T-helper 2 cell treated with Interferon-gamma antibody and Interleukin-4, amounts not matched to agents 100 ng/mL and 5 ng/mL, for 36 hours (primary cell): ENCODE data around the gene SEC14L2. TPM values are rescaled to one million over a fixed set of nuclear protein-coding genes. Genes with fewer than 3 reads are reported as not detected.

ENCODE experiments used
- intact Hi-C: fragments of 100-400 bp; cut with micrococcal nuclease; formaldehyde crosslinking; loops from one replicate; pipeline ENCODE4 v1.15.1; 2023
- total RNA-seq: library from RNA; stranded (reverse); gene quantifications from 2 replicates; pipeline ENCODE4 v1.2.3, GENCODE V29; 2022

Gene SEC14L2
- total RNA-seq, 1 donor from 2014 or later: 9.5 TPM

- intact Hi-C loops: loop anchor here (1.0 to 10.0 kb wide), 5 partner anchors 27 to 660 kb away; partner anchors contain the start of genes CASTOR1, CCDC157, SEC14L2 and SF3A1
Observed at GRCh38 chr22:30424534-30425326, 27.9 kb downstream of the SEC14L2 start.

GRCh38 chr22:30425327-30425615, 28.5 kb downstream of the SEC14L2 start:
- intact Hi-C loops: loop anchor here (2.0 to 10.0 kb wide), 3 partner anchors 68 to 660 kb away; partner anchors contain the start of genes CCDC157, SF3A1, TBC1D10A and UQCR10

GRCh38 chr22:30425616-30426387, 29.0 kb downstream of the SEC14L2 start, which contains the start of gene MTFP1:
MTFP1 (plus strand) TSS chr22:30425768; CDS start chr22:30425880, 112 bp downstream.
- intact Hi-C loops: loop anchor here (1.0 to 10.0 kb wide), 6 partner anchors 9 to 661 kb away; partner anchors contain the start of genes CCDC157, SF3A1, TBC1D10A and UQCR10

DNA sequence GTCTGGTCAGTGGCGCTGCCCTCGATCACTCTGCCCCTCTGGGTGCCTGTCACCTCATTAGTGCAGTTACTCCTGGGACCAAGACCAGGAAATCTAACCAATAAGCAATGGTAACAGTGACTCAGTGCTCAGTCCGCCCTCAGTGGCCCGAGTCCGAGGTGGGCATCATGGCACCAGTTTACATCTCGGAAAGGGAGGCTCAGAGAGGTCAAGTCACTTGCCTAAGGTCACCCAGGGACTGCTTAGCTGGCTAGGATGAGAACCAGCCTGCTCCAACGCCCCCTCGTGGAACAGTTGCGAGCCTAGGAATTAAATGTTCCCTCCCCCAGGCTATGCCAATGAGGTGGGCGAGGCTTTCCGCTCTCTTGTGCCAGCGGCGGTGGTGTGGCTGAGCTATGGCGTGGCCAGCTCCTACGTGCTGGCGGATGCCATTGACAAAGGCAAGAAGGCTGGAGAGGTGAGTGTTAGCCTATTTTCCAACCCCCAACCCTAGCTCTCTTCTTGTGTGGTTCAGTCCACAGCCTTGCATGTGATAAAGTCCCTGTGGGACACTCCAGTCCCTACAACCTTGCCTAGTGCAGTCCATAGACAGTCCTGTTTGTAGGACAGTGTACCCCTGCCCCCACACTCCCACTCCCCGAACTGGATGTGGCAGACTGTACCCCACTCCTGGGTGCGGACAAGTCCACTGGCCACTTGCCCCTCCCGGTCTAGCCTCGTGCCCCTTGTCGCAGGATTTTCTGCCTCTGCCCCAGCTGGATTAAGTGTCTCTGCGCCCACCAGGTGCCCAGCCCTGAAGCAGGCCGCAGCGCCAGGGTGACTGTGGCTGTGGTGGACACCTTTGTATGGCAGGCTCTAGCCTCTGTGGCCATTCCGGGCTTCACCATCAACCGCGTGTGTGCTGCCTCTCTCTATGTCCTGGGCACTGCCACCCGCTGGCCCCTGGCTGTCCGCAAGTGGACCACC, 29.9 kb downstream of the SEC14L2 start:
- intact Hi-C loops: loop anchor here (1.0 to 10.0 kb wide), 4 partner anchors 9 to 662 kb away; partner anchors contain the start of genes UQCR10 and ZMAT5

GRCh38 chr22:30427871-30428270, 31.1 kb downstream of the SEC14L2 start:
- intact Hi-C loops: loop anchor here (10.0 kb wide), 1 partner anchor 663 kb away; the partner anchor contains the start of genes UQCR10 and ZMAT5

- intact Hi-C loops: loop anchor here (10.0 kb wide), 1 partner anchor 665 kb away; the partner anchor contains the start of genes UQCR10 and ZMAT5
Observed at GRCh38 chr22:30429887-30430286, 33.1 kb downstream of the SEC14L2 start.

- intact Hi-C loops: no loop called here
Observed at GRCh38 chr22:30430933-30431332, 34.1 kb downstream of the SEC14L2 start.

- intact Hi-C loops: no loop called here
Observed at GRCh38 chr22:30432096-30432495, 35.3 kb downstream of the SEC14L2 start.

- intact Hi-C loops: no loop called here
Observed at GRCh38 chr22:30432520-30432919, 35.7 kb downstream of the SEC14L2 start.

DNA sequence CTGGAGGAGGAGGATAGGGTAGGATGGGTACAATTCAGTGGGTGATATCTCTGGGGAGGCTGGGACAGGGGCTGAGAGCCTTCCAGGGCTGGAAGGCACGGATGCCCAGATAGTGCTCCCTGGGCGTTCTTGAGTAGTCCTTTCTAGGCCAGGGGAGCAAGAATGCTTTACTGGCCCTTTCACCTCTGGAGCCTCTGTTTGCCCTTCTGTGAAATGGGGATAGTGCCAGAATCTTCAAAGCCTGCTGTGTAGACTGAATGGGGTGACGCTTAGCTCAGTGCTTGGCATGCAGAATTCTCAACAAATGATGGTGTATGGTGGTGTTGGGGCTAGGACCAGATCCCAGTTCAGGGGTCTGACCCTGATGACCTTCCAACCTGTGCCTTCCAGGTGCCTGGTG, 36.4 kb downstream of the SEC14L2 start:
- intact Hi-C loops: no loop called here

DNA sequence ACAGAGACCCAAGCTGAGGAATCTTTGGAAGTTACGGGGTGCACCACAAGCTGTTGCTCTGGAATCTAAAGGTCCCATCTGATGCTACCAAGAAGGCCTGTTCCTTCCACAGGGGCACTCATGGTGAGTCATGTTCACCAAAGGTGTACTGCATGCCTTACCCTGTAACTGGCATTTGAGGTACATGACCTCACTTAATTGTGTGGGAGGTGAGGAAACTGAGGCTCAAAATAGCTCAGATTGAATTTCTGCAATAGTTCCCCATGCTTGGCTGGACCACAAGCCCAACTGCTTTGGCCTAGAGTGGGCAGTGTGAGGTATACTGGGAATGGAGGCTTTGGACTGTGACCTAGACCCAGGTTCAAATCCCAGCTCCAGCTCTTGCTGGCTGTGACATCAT, 37.0 kb downstream of the SEC14L2 start:
- intact Hi-C loops: no loop called here

GRCh38 chr22:30434843-30435242, 38.0 kb downstream of the SEC14L2 start:
- intact Hi-C loops: loop anchor here (1.0 kb wide), 1 partner anchor 9 kb away; no protein-coding TSS in a partner anchor

DNA sequence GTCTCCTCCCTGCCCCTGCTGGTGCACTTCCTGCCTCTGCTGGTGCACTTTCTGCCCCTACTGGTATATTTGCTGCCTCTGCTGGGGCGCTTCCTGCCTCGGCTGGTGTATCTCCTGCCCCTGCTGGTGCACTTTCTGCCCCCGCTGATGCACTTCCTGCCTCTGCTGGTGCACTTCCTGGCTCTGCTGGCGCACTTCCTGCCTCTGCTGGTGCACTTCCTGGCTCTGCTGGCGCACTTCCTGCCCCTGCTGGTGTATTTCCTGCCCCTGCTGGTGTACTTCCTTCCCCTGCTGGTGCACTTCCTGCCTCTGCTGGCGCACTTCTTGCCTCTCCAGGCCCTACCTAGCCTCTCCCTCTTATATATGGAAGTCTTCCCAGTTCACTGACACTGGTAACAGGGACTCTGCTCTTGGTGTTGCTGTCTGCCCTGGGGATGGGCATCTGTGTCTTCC, 38.9 kb downstream of the SEC14L2 start:
- intact Hi-C loops: loop anchor here (1.0 kb wide), 1 partner anchor 9 kb away; no protein-coding TSS in a partner anchor

GRCh38 chr22:30436196-30436595, 39.4 kb downstream of the SEC14L2 start:
- intact Hi-C loops: no loop called here

DNA sequence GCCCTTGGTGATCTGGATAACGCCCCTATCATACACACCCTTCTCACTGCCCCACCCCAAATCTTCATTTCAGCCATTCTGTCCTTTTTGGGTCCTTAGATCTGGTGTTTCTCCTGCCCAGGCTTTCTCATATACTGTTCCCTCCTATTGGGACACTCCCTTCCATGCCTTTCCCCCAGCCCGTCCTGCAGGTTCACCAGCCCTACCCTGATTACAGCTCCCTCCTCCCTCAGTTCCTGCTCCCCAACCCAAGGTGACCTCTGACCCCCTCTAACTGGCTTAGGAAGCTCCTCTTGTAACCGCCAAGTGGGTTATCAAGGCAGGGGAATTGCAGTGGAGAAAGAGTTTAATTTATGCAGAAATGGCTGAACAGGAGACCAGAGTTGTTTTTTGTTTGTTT, 41.7 kb downstream of the SEC14L2 start:
- intact Hi-C loops: no loop called here

GRCh38 chr22:30439226-30439625, 42.4 kb downstream of the SEC14L2 start:
- intact Hi-C loops: no loop called here

DNA sequence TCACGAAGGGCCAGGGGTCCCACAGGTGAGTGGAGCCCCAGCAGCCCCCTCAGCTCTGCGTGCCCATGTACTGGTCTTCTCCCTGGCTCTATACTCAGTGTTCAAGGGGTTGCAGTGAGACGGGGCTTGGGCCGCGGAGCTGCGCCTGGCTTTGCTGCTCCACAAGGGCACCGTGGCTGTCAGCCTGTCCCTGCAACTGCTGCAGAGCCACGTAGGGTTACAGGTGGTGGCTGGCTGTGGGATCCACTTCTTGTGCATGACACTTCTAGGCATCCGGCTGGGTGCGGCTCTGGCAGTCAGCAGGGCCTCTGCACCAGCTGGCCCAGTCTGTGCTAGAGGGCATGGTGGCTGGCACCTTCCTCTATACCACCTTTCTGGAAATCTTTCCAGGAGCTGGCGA, 43.0 kb downstream of the SEC14L2 start:
- intact Hi-C loops: no loop called here

DNA sequence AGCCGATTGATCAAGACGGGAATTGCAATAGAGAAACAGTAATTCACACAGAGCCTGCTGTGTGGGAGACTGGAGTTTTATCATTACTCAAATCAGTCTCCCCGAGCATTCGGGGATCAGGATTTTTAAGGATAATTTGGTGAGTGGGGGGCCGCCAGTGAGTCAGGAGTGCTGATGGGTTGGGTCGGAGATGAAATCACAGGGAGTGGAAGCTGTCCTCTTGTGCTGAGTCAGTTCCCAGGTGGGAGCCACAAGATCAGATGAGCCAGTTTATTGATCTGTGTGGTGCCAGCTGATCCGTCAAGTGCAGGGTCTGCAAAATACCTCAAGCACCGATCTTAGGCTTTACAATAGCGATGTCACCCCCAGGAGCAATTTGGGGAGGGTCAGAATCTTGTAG, 44.3 kb downstream of the SEC14L2 start:
- intact Hi-C loops: no loop called here

GRCh38 chr22:30444632-30445437, 48.0 kb downstream of the SEC14L2 start:
- intact Hi-C loops: loop anchor here (1.0 kb wide), 1 partner anchor 40 kb away; no protein-coding TSS in a partner anchor
